SKM-1 treated with dmso at 0.1 percent for 144 hours (cell line): ENCODE measurements around the gene ZNF142.
A peak's percentile ranks its signal among the peaks of the same experiment; 100 is the strongest.

ENCODE experiments used
- DNase-seq: peaks from one replicate; lab custom pipeline; 2025; ENCODE audit not compliant: unreplicated experiment; lab: John Stamatoyannopoulos, UW

Gene ZNF142

GRCh38 chr2:218659258-218659987 lies at the start of gene ZNF142, which contains the start of gene BCS1L:
ZNF142 (minus strand) TSS chr2:218659623; CDS start chr2:218656429, 3,194 bp downstream.
BCS1L (plus strand) TSS chr2:218659683; CDS start chr2:218660988, 1,305 bp downstream.
- peak; percentile 88 for DNase-seq

GRCh38 chr2:218708086-218708485 lies 48.7 kb upstream of the ZNF142 start:
- no peak for DNase-seq

- DNase-seq: no peak
Observed at GRCh38 chr2:218703341-218703740, 43.9 kb upstream of the ZNF142 start.

- DNase-seq: no peak
Observed at GRCh38 chr2:218701806-218702205, 42.4 kb upstream of the ZNF142 start.

GRCh38 chr2:218698885-218699284 lies 39.5 kb upstream of the ZNF142 start:
- no peak for DNase-seq

- DNase-seq: no peak
Observed at GRCh38 chr2:218694405-218695145, 35.2 kb upstream of the ZNF142 start.

GRCh38 chr2:218691234-218691633 lies 31.8 kb upstream of the ZNF142 start:
- DNase-seq: no peak

GRCh38 chr2:218687400-218688060 lies 28.1 kb upstream of the ZNF142 start:
- peak; percentile 83 for DNase-seq

- DNase-seq: no peak
Observed at GRCh38 chr2:218680061-218680460, 20.6 kb upstream of the ZNF142 start.

GRCh38 chr2:218679119-218679518 lies 19.7 kb upstream of the ZNF142 start:
- peak; percentile 79 for DNase-seq

- peak; percentile 77 for DNase-seq
Observed at GRCh38 chr2:218671654-218672566, 12.5 kb upstream of the ZNF142 start, which contains the start of the genes RNF25 and STK36. RNF25 (minus strand) TSS chr2:218672002; CDS start chr2:218671970, 32 bp downstream. STK36 (plus strand) TSS chr2:218672086; CDS start chr2:218672830, 744 bp downstream.

GRCh38 chr2:218671097-218671653 lies 11.8 kb upstream of the ZNF142 start:
- no peak for DNase-seq

- no peak for DNase-seq
Observed at GRCh38 chr2:218664653-218665052, 5.2 kb upstream of the ZNF142 start.

GRCh38 chr2:218663901-218664300 lies 4.5 kb upstream of the ZNF142 start:
- no peak for DNase-seq

- no peak for DNase-seq
Observed at GRCh38 chr2:218662827-218663226, 3.4 kb upstream of the ZNF142 start.

- DNase-seq: no peak
Observed at GRCh38 chr2:218662377-218662776, 3.0 kb upstream of the ZNF142 start.

GRCh38 chr2:218659988-218660358 lies 550 bp upstream of the ZNF142 start:
- DNase-seq: no peak

- peak; percentile 53 for DNase-seq
Observed at GRCh38 chr2:218658671-218659257, 659 bp downstream of the ZNF142 start.

GRCh38 chr2:218655751-218656150 lies 3.7 kb downstream of the ZNF142 start:
- no peak for DNase-seq

- no peak for DNase-seq
Observed at GRCh38 chr2:218648787-218649100, 10.7 kb downstream of the ZNF142 start.
